CD14-positive monocyte (primary cell): ENCODE results near the gene CDC42EP4. TPM values are rescaled to one million over a fixed set of nuclear protein-coding genes. Genes with fewer than 3 reads are reported as not detected.
"Not testable (repeated sequence)": the region's sequence is repeated elsewhere in the genome, so short reads cannot be mapped to it uniquely, and the experiment has no call there.

ENCODE experiments used
- DNase-seq, 3 donors: peaks; one replicate each; pipeline ENCODE4 v3.0.0-alpha.2; 2011 to 2022
- H2AFZ ChIP-seq: 2 replicates; pipeline ENCODE4 v1.6.0; 2012; ENCODE audit warnings: mild to moderate bottlenecking, low read depth, low read length, inconsistent platforms; ENCODE audit not compliant: insufficient read depth, poor library complexity, severe bottlenecking
- H3K27ac ChIP-seq, 2 donors: 1 replicate in 1 of 2; 2 replicates in 1 of 2; pipeline ENCODE4 v1.5.1; 2012 to 2013; ENCODE audit warnings: low read length in 2 of 2, control low read depth in 1 of 2, inconsistent platforms in 1 of 2, low read depth in 1 of 2, mild to moderate bottlenecking in 1 of 2
- H3K27me3 ChIP-seq, 2 donors: one replicate each; pipeline versions ENCODE4 v1.6.0 to v1.6.1; 2011 to 2013; ENCODE audit warnings: low read length in 2 of 2; ENCODE audit not compliant: control insufficient read depth in 2 of 2, insufficient read depth in 2 of 2
- H3K36me3 ChIP-seq, 2 donors: replicated peaks in 1 of 2; 1 replicate in 1 of 2; 2 replicates in 1 of 2; pipeline versions ENCODE4 v1.5.1 to v1.6.1; 2012 to 2013; ENCODE audit warnings: low read length in 2 of 2, control low read depth in 1 of 2, inconsistent platforms in 1 of 2, mild to moderate bottlenecking in 1 of 2; ENCODE audit not compliant: insufficient read depth in 2 of 2, control insufficient read depth in 1 of 2
- H3K4me1 ChIP-seq, 2 donors: 1 replicate in 1 of 2; 2 replicates in 1 of 2; pipeline versions ENCODE4 v1.5.1 to v1.6.1; 2012 to 2013; ENCODE audit warnings: low read length in 2 of 2, control low read depth in 1 of 2, inconsistent platforms in 1 of 2, mild to moderate bottlenecking in 1 of 2, moderate library complexity in 1 of 2; ENCODE audit not compliant: insufficient read depth in 2 of 2, control insufficient read depth in 1 of 2
- H3K4me2 ChIP-seq: replicated peaks from 2 replicates; pipeline ENCODE3; 2012; ENCODE audit warnings: low read length, moderate library complexity, mild to moderate bottlenecking; ENCODE audit not compliant: poor library complexity, severe bottlenecking; ENCODE audit errors: extremely low read depth
- H3K4me3 ChIP-seq, 3 experiments: fragments of 200-600 bp in 1 of 3; sonication (generic) in 1 of 3; replicated peaks in 1 of 3; 1 replicate in 2 of 3; 2 replicates in 1 of 3; pipeline ENCODE4 v1.5.1; 2011 to 2013; ENCODE audit warnings: low read length in 3 of 3, mild to moderate bottlenecking in 3 of 3, control low read depth in 2 of 3, low read depth in 2 of 3, inconsistent platforms in 1 of 3, moderate library complexity in 1 of 3
- H3K79me2 ChIP-seq: 2 replicates; pipeline ENCODE4 v1.6.0; 2012; ENCODE audit warnings: mild to moderate bottlenecking, control low read depth, inconsistent platforms, low read length, moderate library complexity; ENCODE audit not compliant: insufficient read depth
- H3K9ac ChIP-seq: 2 replicates; pipeline ENCODE4 v1.6.0; 2017; ENCODE audit warnings: low read length, mild to moderate bottlenecking; ENCODE audit not compliant: insufficient read depth, poor library complexity, severe bottlenecking
- H3K9me3 ChIP-seq, 2 donors: replicated peaks in 1 of 2; 1 replicate in 1 of 2; 2 replicates in 1 of 2; pipeline versions ENCODE4 v1.5.1 to v1.6.1; 2012 to 2013; ENCODE audit warnings: low read length in 2 of 2, control low read depth in 1 of 2; ENCODE audit not compliant: control insufficient read depth in 1 of 2, insufficient read depth in 1 of 2
- H4K20me1 ChIP-seq: 2 replicates; pipeline ENCODE4 v1.6.0; 2012; ENCODE audit warnings: mild to moderate bottlenecking, low read length, control low read depth, moderate library complexity; ENCODE audit not compliant: insufficient read depth
- H3K27ac Mint-ChIP-seq, 7 donors: one replicate each; pipeline ENCODE4 v1.8.0; 2020; ENCODE audit warnings: mild to moderate bottlenecking in 7 of 7, mixed read lengths in 7 of 7, moderate library complexity in 6 of 7, inconsistent platforms in 2 of 7
- H3K27me3 Mint-ChIP-seq, 3 donors: one replicate each; pipeline ENCODE4 v1.8.0; 2021 to 2022; ENCODE audit warnings: low read depth in 3 of 3, mild to moderate bottlenecking in 3 of 3, mixed read lengths in 3 of 3, moderate library complexity in 3 of 3, inconsistent platforms in 1 of 3
- H3K36me3 Mint-ChIP-seq, 2 donors: one replicate each; pipeline ENCODE4 v1.8.0; 2020; ENCODE audit warnings: mixed read lengths in 2 of 2, inconsistent platforms in 1 of 2, mild to moderate bottlenecking in 1 of 2
- H3K4me1 Mint-ChIP-seq: one replicate; pipeline ENCODE4 v1.8.0; 2020; ENCODE audit warnings: mild to moderate bottlenecking, mixed read lengths
- H3K4me3 Mint-ChIP-seq, 2 donors: one replicate each; pipeline ENCODE4 v1.8.0; 2020; ENCODE audit warnings: mild to moderate bottlenecking in 2 of 2, mixed read lengths in 2 of 2, moderate library complexity in 1 of 2
- H3K9me3 Mint-ChIP-seq, 7 donors: one replicate each; pipeline ENCODE4 v1.8.0; 2020 to 2022; ENCODE audit warnings: mixed read lengths in 7 of 7, mild to moderate bottlenecking in 6 of 7, moderate library complexity in 6 of 7, inconsistent platforms in 2 of 7
- WGBS: methylation state at CpG from one replicate; pipeline ENCODE4 v1.1.5; 2013; ENCODE audit warnings: missing lambda C conversion rate; ENCODE audit not compliant: insufficient coverage; 5-methylcytosine and 5-hydroxymethylcytosine counted together
- intact Hi-C, 2 donors: fragments of 100-400 bp; cut with micrococcal nuclease; formaldehyde crosslinking; loops; one replicate each; pipeline versions ENCODE4 v1.15.0 to v1.15.1; 2023
- polyA plus RNA-seq, 3 donors: library from polyadenylated mRNA; depleted of rRNA in 1 of 3; unstranded in 2 of 3; stranded (reverse) in 1 of 3; fragments of 300-500 nt in 2 of 3; fragments of >200 nt in 1 of 3; fragmentation: Illumina TruSeq in 2 of 3; gene quantifications; 1 replicate in 2 of 3; 2 replicates in 1 of 3; pipeline ENCODE4 v1.2.3, GENCODE V29; 2012 to 2021
- TF ChIP-seq, protein P1 (sequence below): fragments of 200-600 bp; IDR thresholded peaks from one replicate; pipeline ENCODE4 v1.8.0; 2022; ENCODE audit warnings: antibody characterized with exemption, mild to moderate bottlenecking

Gene CDC42EP4
- polyA plus RNA-seq, 3 donors: 6.4 to 12.7 (median 6.6) TPM

DNA sequence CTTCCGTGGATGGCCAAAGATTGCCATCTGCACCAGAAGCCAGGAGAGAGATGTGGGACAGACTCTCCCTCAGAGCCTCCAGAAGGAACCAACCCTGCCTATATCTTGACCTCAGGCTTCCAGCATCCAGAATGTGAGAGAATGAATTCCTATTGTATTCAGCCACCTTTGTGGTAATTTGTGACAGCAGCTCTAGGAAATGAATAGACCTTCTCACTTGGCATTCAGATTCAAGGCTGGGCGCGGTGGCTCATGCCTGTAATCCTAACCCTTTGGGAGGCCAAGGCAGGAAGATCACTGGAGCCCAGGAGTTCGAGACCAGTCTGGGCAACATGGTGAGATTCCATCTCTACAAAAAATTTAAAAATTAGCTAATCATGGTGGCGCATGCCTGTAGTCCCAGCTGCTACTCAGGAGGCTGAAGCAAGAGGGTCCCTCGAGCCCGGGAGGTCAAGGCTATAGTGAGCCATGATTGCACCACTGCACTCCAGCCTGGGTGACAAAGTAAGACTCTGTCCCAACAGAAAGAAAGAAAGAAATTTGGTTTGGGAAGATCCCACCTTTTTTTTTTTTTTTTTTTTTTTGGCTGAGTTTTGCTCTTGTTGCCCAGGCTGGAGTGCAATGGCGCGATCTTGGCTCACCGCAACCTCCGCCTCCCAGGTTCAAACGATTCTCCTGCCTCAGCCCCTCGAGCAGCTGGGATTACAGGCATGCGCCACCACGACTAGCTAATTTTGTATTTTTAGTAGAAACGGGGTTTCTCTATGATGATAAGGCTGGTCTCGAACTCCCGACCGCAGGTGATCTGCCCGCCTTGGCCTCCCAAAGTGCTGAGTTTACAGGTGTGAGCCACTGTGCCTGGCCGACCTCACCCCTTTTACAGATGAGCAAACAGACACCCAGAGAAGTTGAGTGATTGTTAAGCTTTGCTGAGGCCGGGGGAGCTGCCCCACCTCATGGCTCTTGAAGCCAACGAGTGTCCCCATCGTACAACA, 45.9 kb downstream of the CDC42EP4 start:
- H3K27ac ChIP-seq: no peak overlapping the region
- DNase-seq: no peak
- no peaks in the 10 kb centered on the region for H3K27me3 ChIP-seq
- TF ChIP-seq, protein P1, sequence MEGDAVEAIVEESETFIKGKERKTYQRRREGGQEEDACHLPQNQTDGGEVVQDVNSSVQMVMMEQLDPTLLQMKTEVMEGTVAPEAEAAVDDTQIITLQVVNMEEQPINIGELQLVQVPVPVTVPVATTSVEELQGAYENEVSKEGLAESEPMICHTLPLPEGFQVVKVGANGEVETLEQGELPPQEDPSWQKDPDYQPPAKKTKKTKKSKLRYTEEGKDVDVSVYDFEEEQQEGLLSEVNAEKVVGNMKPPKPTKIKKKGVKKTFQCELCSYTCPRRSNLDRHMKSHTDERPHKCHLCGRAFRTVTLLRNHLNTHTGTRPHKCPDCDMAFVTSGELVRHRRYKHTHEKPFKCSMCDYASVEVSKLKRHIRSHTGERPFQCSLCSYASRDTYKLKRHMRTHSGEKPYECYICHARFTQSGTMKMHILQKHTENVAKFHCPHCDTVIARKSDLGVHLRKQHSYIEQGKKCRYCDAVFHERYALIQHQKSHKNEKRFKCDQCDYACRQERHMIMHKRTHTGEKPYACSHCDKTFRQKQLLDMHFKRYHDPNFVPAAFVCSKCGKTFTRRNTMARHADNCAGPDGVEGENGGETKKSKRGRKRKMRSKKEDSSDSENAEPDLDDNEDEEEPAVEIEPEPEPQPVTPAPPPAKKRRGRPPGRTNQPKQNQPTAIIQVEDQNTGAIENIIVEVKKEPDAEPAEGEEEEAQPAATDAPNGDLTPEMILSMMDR: no peak
- no peak overlapping the region for H2AFZ ChIP-seq
- H3K79me2 ChIP-seq: no peaks in the 10 kb centered on the region
- no peak overlapping the region for H3K9ac ChIP-seq
- WGBS: 95% methylated on average over 8 of the region's 24 CpGs
- no peaks in the 10 kb centered on the region for H3K9me3 ChIP-seq
- peaks cover 2 to 3% of the 10 kb centered on the region in 2 donors for H3K4me1 ChIP-seq
- H3K4me2 ChIP-seq: no peak overlapping the region
- Mint-ChIP-seq H3K4me3 (no peak overlapping the region), H3K36me3 (no peaks in the 10 kb centered on the region), H3K27me3 (peaks cover 0 to 14% (median 3%) of the 10 kb centered on the region in 3 donors), H3K27ac (peak overlapping the region in 1 of 7 donors; percentile 43), H3K9me3 (peaks cover 0 to 3% (median 0%) of the 10 kb centered on the region in 7 donors), H3K4me1 (peaks cover 3% of the 10 kb centered on the region)
- H3K36me3 ChIP-seq: no peaks in the 10 kb centered on the region
- intact Hi-C loops: no loop called here
- no peak overlapping the region for H3K4me3 ChIP-seq
- H4K20me1 ChIP-seq: no peaks in the 10 kb centered on the region

DNA sequence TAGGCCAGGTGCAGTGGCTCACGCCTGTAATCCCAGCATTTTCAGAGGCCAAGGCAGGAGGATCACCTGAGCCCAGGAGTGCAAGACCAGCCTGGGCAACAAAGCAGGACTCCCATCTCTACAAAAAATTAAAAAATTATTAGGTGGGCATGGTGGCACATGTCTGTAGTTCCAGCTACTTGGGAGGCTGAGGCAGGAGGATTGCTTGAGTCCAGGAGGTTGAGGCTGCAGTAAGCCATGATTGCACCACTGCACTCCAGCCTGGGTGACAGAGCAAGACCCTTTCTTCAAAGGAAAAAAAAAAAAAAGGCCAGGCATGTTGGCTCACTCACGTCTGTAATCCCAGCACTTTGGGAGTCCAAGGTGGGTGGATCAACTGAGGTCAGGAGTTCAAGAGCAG, 47.4 kb downstream of the CDC42EP4 start:
- H3K27ac Mint-ChIP-seq, H3K4me1 Mint-ChIP-seq, H3K9me3 Mint-ChIP-seq, H3K36me3 Mint-ChIP-seq, H3K4me2 ChIP-seq, H3K4me3 Mint-ChIP-seq, DNase-seq, H2AFZ ChIP-seq, intact Hi-C loops, H3K9ac ChIP-seq, H3K4me3 ChIP-seq, H3K27me3 ChIP-seq, H3K27ac ChIP-seq, H4K20me1 ChIP-seq, H3K79me2 ChIP-seq, H3K4me1 ChIP-seq, H3K36me3 ChIP-seq, H3K9me3 ChIP-seq: not testable (repeated sequence)
- 100% methylated on average over 2 of the region's 2 CpGs for WGBS
- H3K27me3 Mint-ChIP-seq: peaks cover 0 to 14% (median 6%) of the 10 kb centered on the region in 3 donors
